GM21737 (cell line): ENCODE measurements around the gene KAT2B.

Experiments used
- ATAC-seq: cut with Tn5 transposase; IDR thresholded peaks from one replicate; pipeline ENCODE4 v1.9.1; 2021; ENCODE audit warnings: mild to moderate bottlenecking, moderate library complexity; ENCODE audit not compliant: unreplicated experiment

Gene KAT2B

DNA sequence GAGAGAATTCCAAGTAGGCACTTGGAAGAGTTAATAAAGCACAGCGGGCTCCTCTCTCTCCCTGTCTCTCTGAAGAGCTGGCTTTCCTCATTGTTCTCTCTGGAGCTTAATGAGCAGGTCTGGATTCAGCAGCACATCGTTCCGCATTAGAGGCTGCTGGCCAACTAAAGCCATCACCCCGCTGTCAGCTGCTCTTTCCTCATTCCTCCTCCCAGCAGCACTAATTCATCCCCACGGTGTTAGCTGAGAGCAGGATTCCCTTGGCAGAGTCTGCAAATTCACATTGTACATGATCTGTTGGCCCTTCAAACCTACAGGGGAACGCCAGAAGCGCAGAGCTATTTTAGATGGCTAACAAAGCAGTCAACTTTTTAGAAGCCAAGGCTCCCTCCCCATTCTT, 101.6 kb downstream of the KAT2B start:
- ATAC-seq: no peak

DNA sequence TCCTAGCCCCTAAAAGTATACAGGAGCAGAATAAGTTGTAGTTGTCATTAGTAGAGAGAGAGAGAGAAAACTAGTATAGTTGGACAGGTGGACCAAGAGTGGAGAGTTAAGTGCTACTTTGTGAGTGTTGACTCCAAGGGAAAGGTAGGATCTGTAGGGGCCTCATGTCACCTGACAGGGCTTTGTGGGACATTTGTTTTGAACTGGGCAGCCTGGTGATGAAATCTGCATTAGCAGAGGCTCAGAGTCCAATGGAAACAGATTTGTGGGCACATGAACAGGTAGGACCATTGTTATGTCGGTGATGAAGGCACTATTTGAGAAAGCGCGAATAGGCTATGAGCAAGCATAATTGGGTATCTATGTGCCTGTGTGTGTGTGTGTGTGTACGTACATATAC, 102.3 kb downstream of the KAT2B start:
- no peak for ATAC-seq

DNA sequence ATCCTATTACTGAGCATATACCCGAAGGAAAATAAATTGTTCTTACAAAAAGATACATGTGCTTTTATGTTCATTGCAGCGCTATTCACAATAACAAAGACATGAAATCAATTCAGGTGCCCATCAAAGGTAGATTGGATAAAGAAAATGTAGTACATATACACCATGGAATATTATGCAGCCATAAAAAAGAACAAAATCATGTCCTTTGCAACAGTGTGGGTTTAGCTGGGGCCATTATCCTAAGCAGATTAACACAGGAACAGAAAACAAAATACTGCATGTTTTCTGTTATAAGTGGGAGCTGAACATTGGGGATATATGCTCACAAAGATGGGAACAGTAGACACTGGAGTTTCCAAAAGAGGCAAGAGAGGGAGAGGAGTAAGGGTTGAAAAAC, 103.3 kb downstream of the KAT2B start:
- no peak for ATAC-seq

DNA sequence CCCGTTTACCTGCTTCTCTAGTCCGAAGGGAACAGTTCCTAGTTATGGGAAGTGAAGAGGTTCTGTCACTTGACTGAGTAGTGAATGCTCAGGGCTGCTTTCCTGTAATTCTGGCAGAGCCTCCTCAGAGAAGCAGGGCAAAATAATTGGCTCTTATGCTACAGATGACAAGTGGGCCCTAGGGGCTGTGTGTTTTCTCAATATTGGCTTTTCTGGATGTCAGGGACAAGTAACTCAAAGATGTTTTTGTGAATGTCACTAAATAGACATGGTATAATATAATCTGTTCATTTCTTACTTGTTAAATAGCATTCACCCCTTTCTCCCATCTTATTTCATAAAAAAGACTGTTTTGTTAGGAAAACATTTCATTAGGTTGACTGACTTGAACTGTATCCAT, 105.6 kb downstream of the KAT2B start:
- no peak for ATAC-seq

DNA sequence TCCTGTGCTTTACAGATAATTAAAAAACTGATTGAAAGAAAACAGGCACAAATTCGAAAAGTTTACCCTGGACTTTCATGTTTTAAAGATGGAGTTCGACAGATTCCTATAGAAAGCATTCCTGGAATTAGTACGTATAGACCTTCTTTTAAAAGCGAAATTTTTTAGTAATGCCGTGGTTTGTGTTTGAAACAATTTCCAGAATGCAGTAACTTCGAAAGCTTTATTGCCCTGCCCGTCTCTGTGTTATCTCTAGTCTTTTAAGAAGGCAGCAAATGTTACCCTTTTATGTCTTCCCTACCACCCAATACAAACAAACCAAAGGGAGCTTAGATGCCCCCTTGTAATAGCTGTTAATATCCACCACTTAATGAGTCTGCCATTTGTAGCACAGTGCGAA, 106.1 kb downstream of the KAT2B start:
- ATAC-seq: no peak

DNA sequence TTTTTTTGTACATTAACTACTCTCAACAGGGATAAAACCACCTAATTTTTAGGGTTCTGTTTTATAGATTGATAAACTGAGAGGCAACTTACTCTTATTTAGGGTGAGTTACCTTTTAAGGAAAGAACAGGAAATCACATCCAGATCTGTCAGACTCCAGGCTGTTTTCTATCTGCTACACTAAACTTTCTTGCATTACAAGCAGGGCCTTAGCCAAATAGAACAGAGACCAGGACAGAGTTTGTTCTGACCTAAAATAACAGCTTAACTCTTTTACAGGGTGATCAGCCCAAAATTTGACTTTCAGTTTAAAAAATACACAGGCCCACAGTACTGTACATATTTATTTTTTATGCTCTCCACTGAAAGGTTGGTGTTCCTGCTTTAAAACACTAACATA, 107.1 kb downstream of the KAT2B start:
- ATAC-seq: no peak

DNA sequence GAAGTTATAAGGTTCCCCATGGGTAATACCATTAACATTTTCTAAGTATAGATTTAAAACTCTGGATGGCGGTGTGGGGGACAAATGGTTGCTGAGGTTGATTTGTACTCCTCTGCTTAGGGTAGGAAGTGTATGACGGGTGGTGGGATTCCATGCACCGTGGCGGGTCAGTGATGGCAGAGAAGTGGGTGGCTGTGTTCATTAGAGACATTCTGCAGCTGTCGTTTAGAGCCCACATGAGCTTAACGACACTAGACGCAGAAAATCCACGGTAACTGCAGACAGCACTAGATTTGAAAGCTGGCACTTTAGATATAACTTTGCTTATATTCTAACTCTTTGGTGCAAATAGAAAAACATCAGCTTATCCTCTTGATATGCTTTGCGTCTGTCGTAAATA, 108.2 kb downstream of the KAT2B start:
- no peak for ATAC-seq

DNA sequence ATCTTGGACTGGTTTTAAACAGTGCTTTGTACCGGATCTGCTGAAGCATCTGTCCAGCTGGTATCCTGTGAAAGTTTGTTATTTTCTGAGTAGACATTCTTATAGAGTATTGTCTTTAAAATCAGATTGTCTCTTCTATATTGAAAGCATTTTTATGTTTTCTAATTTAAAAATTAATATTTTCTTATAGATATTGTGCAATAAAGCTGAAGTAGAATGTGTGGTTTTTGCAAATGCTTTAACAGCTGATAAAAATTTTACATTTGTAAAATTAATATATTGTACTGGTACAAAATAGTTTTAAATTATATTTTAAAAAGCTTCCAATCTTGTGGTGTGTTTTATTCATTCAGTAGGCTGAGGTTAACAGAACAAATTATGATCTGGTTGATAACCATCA, 113.8 kb downstream of the KAT2B start:
- no peak for ATAC-seq

DNA sequence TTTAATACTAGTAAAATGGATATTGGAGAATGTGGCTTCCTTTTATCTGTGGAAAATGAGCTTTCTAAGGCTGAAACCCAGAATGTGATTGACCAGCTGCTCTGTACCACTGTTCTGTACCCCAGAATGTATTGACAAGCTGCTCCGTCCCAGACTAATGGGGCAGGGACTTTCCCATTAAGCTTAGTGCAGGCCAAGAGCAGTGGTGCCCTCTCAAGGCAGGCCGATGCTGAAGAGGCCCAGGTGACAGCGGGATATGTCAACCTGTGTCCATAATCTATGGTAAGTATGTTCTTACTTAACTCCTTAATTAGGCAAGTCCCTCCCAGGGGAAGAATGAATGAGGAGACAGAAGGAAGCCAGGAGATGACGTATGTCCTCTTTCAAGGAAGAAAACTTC, 114.7 kb downstream of the KAT2B start:
- no peak for ATAC-seq

DNA sequence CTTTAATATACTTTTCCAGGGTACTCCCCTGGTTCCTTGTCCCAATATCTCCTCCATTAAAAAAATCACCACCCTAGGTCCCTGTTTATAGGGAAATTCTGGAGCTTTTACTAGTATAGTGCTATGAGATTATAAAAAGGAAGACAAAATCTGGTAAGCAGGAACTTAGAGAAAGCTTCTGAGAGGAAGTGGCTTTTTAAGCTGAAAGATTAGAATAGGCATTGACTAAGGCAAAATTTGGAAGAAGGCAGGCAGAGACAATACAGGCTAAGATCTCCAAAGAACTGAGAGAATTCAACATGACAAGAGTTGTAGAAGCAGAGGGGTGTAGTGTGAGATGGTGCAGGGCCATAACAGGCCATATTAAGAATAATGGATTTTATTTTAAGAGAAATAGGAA, 120.0 kb downstream of the KAT2B start:
- ATAC-seq: no peak

DNA sequence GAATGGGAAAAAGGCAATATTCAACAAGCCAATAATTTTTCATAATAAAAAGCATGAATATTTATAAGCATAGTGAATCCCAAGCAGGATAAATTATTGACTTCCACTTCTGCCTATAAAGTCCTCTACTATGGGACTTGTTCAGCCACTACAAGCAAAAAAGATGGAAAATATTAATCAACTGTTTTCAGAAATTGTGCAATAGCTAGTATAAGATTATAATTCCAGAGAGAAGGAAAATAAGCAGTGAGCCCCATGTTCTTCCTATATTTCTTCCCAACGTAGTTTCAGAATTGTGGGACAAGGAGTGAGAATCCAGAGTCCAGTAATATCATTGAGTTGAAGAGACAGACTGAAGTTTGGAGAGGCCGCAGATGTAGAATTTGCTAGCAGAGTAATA, 121.5 kb downstream of the KAT2B start:
- ATAC-seq: no peak

DNA sequence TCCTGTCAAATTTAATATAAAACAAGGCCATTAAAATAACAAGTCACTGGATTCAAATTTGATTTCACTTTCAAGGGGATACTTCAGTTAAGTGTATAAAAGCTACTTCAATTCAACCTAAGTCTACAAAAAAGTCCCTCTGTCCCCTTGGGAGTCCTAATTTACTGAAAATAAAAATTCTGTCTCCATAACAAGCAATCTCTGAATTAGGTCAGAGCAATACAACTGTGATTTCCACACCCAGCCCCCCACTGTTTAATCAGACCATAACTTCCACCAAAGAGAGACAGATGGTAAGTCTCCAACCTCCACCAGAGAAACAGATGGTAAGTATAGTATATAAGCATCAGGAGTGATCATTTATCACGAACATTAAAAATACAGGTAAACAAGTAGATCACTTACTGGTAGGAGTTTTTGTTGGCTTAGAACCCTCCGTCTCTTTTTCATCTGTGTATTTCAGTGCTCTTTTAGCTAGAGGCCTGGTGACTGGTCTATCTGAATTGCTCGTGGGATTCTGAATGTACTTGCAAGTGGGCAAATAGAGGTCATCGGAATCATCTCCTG, 133.7 kb downstream of the KAT2B start:
- no peak for ATAC-seq

DNA sequence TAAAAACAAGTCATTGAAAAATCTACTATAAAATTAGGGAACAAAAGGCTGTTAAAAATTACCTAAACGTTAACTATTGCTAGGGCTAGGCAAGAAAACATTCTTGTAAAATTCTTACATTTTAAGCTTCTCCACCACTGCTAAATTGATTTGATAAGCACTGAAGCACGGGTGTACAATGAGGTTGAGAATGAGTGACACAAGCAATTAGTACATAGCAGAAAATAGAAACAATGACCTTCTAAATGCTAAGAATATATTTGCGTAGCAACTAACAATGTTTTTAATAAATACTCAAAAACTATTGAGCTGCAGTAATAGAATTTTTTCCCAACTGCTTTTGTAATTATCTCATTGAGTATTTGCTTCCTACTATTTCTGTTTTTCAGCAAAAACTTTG, 141.0 kb downstream of the KAT2B start:
- no peak for ATAC-seq

DNA sequence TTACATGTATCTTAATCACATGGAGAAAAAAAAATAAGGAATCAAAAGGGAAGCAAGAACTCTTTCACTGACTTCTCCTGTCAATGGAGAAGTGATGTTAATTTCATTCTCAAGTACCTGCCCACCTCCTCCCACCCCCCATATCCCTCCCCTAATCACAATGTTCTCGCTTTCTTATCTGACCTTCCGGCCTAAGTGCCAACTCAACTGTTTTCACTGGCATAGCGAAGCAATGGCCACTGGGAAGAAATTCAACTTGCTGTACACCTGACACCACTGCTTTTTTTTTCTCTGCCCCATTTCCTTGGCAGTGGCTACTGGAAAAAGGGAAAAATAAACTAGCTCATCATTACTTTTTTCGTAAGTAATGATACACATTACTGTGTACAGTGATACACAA, 142.0 kb downstream of the KAT2B start:
- ATAC-seq: no peak

DNA sequence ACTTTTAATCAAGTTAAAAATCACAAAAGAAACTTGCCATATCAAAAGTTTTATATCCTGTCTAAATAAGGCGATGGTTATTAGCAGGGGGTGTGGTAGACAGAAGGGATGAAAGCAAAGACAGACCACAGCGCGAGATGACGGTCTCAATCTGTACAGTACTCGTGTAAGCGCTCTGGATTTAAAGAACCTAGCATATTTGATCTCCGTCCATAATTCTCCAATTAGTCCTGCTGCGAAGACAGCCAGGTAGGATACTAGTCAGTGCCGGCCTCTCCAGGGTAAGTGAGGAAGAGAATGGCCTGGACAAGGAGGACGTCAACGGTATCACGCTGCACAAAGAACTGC, 145.1 kb downstream of the KAT2B start:
- peak; percentile 7 for ATAC-seq

DNA sequence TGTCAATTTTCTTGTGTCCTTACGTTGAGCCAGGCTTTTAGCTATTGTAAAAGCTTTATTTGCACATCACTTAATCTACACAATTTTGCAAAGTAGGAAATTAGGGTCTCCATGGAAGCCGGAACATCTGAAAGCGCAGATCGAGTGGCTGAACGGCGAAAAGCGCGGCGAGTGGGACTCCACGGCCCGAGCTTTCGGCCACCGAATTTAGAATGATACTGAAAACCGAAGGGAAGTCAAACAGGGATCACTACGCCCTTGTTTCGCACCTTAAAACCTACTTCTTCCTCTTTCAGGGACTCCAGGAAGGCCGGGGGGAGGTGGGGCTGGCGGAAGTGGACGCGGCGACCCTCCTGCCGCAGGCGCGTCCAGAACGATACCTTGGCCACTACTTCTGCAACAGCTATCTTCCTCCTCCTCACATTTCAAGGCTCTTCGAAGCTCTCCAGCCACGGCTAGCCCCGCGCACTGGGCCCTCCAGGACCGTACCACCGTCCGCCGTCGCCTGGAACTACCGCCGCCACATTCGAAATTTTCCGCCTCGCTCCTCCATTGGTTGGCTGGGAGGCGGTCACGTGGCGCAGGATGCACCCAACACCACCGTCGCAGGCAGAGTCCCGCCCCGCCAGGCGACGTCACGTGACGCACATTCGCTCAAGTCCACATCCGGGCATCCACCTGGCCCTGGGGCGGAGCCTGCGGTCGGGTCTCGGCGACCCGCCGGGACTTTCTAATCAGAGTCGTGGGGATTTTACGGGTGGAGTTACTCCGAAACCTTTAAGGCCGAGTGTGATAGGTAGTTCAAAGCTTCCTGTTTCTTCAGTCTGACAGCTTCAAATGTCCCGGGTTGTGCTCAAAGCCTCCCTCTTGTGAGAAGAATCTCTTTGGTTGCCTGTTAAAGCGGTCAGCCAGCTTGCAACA, 145.7 kb downstream of the KAT2B start, which contains the start of gene SGO1:
Gene SGO1 (minus strand): TSS at position 528 of the 921 bp plus-strand sequence. CDS start 2,179 bp downstream, outside the sequence.
- ATAC-seq: peak; percentile 94

DNA sequence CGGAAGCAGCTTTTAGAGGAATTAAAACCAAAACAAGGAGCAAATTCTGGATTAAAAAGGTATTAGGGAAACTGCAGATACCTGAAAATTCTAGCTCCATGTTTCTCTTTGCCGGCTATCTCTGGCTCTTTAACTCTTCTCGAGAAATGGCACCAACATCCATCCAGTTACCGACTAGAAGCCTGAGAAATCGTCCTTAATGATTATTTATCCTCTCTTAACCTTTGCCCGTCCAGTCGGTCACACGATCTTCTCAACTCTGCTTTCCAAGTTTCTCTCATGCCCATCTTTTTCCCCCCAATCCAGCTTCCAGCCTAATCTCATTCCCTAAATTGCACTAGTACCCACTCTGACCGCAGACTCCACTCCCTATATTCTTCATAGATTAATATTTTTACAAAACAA, 146.4 kb downstream of the KAT2B start:
- peak; percentile 3 for ATAC-seq

DNA sequence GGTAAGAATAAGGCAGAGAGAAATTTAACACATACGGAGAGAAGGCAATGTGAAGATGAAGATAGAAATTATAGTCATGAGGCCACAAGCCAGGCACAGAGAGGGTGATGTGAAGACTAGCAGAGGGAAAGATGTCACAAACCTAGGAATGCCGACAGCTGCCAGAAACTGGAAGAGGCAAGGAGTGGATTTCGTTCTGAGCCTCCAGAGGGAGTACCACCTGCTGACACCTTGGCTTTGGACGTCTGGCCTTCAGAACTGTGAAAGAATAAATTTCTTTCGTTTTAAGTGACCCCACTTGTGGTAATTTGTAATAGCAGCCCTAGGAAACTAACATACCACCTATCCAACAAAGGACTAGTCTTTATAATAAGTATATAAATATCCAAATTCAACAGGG, 150.7 kb downstream of the KAT2B start:
- ATAC-seq: no peak

DNA sequence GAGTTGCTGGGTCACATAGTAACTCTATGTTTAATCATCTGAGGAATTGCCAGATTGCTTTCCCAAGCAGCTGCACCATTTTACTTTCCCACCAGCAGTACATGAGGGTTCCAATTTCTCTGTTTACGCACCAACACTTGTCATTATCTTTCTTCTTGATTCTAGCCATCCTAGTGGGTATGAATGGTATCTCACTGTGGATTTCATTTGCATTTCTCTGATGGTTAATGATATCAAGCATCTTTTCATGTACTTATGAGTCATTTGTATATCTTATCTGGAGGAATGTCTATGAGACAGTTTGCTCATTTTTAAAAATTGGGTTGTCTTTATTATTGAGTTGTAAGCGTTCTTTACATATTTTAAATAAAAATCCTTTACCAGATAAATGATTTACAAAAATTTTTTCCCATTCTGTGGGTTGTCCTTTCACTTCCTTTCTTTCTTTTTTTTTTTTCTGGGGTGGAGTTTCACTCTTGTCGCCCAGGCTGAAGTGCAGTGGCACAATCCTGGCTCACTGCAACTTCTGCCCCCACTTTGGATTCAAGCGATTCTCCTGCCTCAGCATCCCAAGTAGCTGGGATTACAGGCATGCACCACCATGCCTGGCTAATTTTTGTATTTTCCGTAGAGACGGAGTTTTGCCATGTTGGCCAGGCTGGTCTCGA, 154.7 kb downstream of the KAT2B start:
- no peak for ATAC-seq

DNA sequence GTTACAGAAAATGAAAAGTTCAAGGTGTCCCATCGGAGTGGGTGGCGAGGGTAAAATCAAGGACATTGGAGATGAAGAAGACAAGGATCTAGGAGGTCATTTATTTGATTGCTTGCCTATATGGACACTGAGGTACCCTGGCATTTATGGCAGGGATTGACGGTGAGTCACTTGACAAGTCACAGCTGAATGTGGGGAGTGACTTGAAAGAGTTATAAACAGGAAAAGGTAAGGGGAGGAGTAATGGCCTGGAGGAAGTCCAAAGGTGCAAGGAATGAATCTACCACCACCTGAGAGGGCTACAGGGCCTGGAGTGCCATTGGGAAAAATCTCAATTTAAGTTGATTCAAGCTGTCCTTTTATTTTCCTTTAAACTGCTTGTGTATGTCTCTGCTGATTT, 157.5 kb downstream of the KAT2B start:
- no peak for ATAC-seq

DNA sequence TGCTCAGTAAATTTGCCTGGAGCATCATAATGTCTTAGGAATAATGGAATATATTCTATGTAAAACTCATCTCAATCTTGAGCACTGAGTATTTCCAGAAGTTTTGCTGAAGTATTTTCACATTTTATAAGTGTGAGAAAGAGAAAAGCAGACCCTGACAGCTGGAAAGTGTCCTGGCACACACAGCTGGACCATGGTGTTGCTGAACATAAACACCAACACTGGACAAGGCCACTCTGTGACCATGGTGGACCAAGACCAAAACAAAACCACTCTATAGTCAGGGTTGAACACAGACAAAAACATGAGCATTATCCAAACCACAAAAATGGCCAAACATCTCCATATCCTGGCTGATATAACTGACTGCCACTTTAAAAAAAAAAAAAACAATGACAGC, 160.9 kb downstream of the KAT2B start:
- no peak for ATAC-seq
